Transverse colon (tissue), 4 donors: Measurements from ENCODE around the gene CYGB. TPM values are rescaled to one million over a fixed set of nuclear protein-coding genes. Genes with fewer than 3 reads are reported as not detected.

Source experiments
- DNase-seq: peaks from one replicate; pipeline ENCODE4 v3.0.0-alpha.2; 2019
- H3K27ac ChIP-seq, 4 donors: fragments of 200-600 bp; sonication (generic); 2 replicates each; pipeline ENCODE4 v1.5.1; 2016 to 2018; ENCODE audit warnings: inconsistent platforms in 4 of 4
- H3K27me3 ChIP-seq: fragments of 200-600 bp; sonication (generic); 2 replicates; pipeline ENCODE4 v1.5.1; 2017; ENCODE audit warnings: inconsistent platforms
- H3K36me3 ChIP-seq, 4 donors: fragments of 200-600 bp; sonication (generic); 2 replicates each; pipeline ENCODE4 v1.5.1; 2017 to 2019; ENCODE audit warnings: inconsistent platforms in 4 of 4
- H3K4me1 ChIP-seq, 4 donors: fragments of 200-600 bp; sonication (generic); 2 replicates each; pipeline ENCODE4 v1.5.1; 2017 to 2020; ENCODE audit warnings: inconsistent platforms in 4 of 4
- H3K4me3 ChIP-seq, 4 donors: fragments of 200-600 bp; sonication (generic); 1 replicate in 1 of 4; 2 replicates in 3 of 4; pipeline versions ENCODE4 v1.5.1 to v1.6.1; 2017 to 2019; ENCODE audit warnings: inconsistent platforms in 4 of 4
- H3K9me3 ChIP-seq, 2 donors: fragments of 200-600 bp; sonication (generic); 2 replicates each; pipeline ENCODE4 v1.5.1; 2017 to 2019; ENCODE audit warnings: inconsistent platforms in 2 of 2
- EP300 ChIP-seq: sonication (generic); formaldehyde crosslinking; IDR thresholded peaks from one replicate; pipeline ENCODE4 v1.6.1; 2017; ENCODE audit warnings: antibody characterized with exemption, low read depth
- POLR2A ChIP-seq: fragments of 450-650 bp; IDR thresholded peaks from one replicate; pipeline ENCODE4 v1.6.1; 2016; ENCODE audit warnings: antibody characterized with exemption, mild to moderate bottlenecking, moderate library complexity
- POLR2AphosphoS5 ChIP-seq, 3 donors: sonication (generic); formaldehyde crosslinking; IDR thresholded peaks; one replicate each; pipeline ENCODE4 v1.6.1; 2016; ENCODE audit warnings: antibody characterized with exemption in 3 of 3
- WGBS, 2 donors: methylation state at CpG; one replicate each; pipeline ENCODE4 v1.1.5; 2018; ENCODE audit warnings: low coverage in 1 of 2; 5-methylcytosine and 5-hydroxymethylcytosine counted together
- in situ Hi-C, 4 donors: fragments of 200-750 bp; cut with MboI; loops; one replicate each; pipeline versions ENCODE4 v1.15.0 to v1.15.1; 2017; ENCODE audit warnings: low sequenced_read_pairs in 3 of 4, low pct_ligation_motif_present in 1 of 4, low pct_unique_long_range_greater_than_20kb in 1 of 4
- intact Hi-C: fragments of 100-400 bp; cut with DNase I; formaldehyde crosslinking; loops from one replicate; pipeline ENCODE4 v1.15.1; 2023; ENCODE audit warnings: low total_unique reads
- total RNA-seq, 4 donors: library from RNA; depleted of rRNA; stranded (reverse); fragments of >200 nt; gene quantifications; one replicate each; pipeline ENCODE4 v1.1.0, GENCODE V29; 2016
- TF ChIP-seq, protein P1 (sequence below), 5 experiments: fragments of 200-600 bp in 3 of 5; fragments of 450-650 bp in 2 of 5; sonication (generic) in 3 of 5; IDR thresholded peaks; 1 replicate in 2 of 5; 2 replicates in 3 of 5; pipeline ENCODE4 v1.5.1; 2016 to 2017; ENCODE audit warnings: antibody characterized with exemption in 5 of 5, inconsistent platforms in 3 of 5, mild to moderate bottlenecking in 2 of 5, moderate library complexity in 1 of 5

Gene CYGB
- 10 to 100 TPM in 2 of 4 donors, 1 to 10 TPM in 2; 7.5 to 20.1 (median 11.3) TPM for total RNA-seq

GRCh38 chr17:76537578-76538280, at the start of gene CYGB:
TSS of gene CYGB (minus strand) at chr17:76537709. CDS start at chr17:76537542, 167 bp downstream.
- WGBS, 2 donors: 1% methylated on average over 45 of the region's 95 CpGs; no CpG with 5 or more reads in 1 of the 2 donors
- in situ Hi-C loops (loop anchor here in 1 of 4 donors (25.0 kb wide), 1 partner anchor 175 kb away; the partner anchor contains the start of gene MXRA7), intact Hi-C loops (no loop called here)
- Histone ChIP-seq H3K4me1 (peaks cover 5 to 38% (median 25%) of the 10 kb centered on the region in 4 donors), H3K9me3 (no peaks in the 10 kb centered on the region), H3K36me3 (no peaks in the 10 kb centered on the region), H3K27me3 (peaks cover 40% of the 10 kb centered on the region), H3K27ac (peak within 1 kb of the TSS; percentile 68 to 74 (median 70)), H3K4me3 (peak within 1 kb of the TSS; percentile 9 to 46 (median 21))
- TF ChIP-seq, protein P1, sequence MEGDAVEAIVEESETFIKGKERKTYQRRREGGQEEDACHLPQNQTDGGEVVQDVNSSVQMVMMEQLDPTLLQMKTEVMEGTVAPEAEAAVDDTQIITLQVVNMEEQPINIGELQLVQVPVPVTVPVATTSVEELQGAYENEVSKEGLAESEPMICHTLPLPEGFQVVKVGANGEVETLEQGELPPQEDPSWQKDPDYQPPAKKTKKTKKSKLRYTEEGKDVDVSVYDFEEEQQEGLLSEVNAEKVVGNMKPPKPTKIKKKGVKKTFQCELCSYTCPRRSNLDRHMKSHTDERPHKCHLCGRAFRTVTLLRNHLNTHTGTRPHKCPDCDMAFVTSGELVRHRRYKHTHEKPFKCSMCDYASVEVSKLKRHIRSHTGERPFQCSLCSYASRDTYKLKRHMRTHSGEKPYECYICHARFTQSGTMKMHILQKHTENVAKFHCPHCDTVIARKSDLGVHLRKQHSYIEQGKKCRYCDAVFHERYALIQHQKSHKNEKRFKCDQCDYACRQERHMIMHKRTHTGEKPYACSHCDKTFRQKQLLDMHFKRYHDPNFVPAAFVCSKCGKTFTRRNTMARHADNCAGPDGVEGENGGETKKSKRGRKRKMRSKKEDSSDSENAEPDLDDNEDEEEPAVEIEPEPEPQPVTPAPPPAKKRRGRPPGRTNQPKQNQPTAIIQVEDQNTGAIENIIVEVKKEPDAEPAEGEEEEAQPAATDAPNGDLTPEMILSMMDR (IDR thresholded peaks at IDR 0.05): no peak
- no peak for TF ChIP-seq POLR2AphosphoS5 (IDR thresholded peaks at IDR 0.05)
- no peak for TF ChIP-seq POLR2A
- no peak for TF ChIP-seq EP300
- no peak for DNase-seq

- H3K4me1 ChIP-seq: peaks cover 3 to 20% (median 18%) of the 10 kb centered on the region in 4 donors
- H3K27me3 ChIP-seq: peaks cover 55% of the 10 kb centered on the region
- no peak for DNase-seq
- no peak overlapping the region for H3K4me3 ChIP-seq
- no peaks in the 10 kb centered on the region for H3K9me3 ChIP-seq
- in situ Hi-C loops (no loop called here), intact Hi-C loops (no loop called here)
- no peaks in the 10 kb centered on the region for H3K36me3 ChIP-seq
- H3K27ac ChIP-seq: no peak overlapping the region
- 44 to 60% methylated on average over 1 to 11 of the region's 17 CpGs for WGBS, 2 donors
- no peak for TF ChIP-seq POLR2A
- no peak for TF ChIP-seq POLR2AphosphoS5 (IDR thresholded peaks at IDR 0.05)
- TF ChIP-seq, protein P1 (IDR thresholded peaks at IDR 0.05): no peak
- no peak for TF ChIP-seq EP300
Observed at GRCh38 chr17:76586741-76587487, 49.4 kb upstream of the CYGB start.

DNA sequence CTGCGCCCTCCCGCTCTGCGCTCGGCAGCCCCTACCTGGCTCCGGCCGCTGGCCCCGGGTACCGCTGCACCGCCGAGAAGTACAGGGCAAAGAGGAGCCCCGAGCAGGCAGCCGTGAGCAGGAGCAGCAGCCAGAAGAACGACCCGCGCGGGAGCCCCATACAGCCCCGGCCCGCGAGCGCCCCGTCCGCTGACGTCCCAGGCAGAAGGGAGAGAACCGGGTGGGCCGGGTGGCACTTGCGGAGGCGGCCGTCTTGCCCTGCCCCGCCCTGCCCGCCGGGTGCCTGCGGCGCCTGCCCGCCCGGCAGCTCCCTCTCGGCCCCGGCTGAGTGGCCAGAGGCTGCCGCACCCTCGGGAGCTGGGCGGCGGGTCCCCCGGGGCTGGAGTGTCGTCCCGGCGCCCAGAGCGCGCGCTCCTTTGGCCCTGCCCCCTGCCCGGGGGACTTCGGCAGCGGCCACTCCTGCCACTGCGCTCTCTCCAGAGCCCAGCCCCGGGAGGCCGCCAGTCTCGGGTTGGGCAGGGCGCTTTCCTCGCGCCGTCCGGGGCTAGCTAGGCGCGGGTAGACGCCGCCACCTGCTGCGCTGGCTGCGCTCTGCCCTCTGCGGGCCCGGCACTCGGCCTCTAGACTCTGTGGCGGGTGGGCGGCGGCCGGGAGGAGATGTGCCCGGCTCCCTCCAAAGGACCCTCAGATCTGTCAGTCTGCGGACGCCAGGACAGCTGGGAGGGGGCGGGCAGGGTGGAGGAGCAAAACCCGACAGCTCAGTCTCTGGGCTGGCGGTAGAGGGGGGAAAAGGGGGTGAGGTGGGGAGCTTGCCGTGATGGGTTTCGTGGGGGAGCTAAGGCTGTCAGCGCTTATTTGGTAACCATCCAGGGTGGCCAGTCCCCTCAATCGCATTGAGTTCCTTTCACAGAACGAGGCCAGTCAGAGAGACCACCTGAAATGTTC, 48.4 kb upstream of the CYGB start, which contains the start of gene ST6GALNAC2:
ST6GALNAC2 (minus strand) TSS at position 212 of the 945 bp plus-strand sequence; CDS start at position 160, 52 bp downstream.
- no peak for TF ChIP-seq POLR2A
- TF ChIP-seq, protein P1 (IDR thresholded peaks at IDR 0.05): peak in 4 of 5 experiments; percentile 18 to 55 (median 36)
- WGBS, 2 donors: 2% methylated on average over 56 of the region's 84 CpGs; no CpG with 5 or more reads in 1 of the 2 donors
- peaks cover 55% of the 10 kb centered on the region for H3K27me3 ChIP-seq
- peak within 1 kb of the TSS; percentile 30 to 71 (median 58) for H3K27ac ChIP-seq
- peak; percentile 71 for DNase-seq
- peak within 1 kb of the TSS; percentile 47 to 67 (median 59) for H3K4me3 ChIP-seq
- H3K9me3 ChIP-seq: no peaks in the 10 kb centered on the region
- intact Hi-C loops (no loop called here), in situ Hi-C loops (no loop called here)
- H3K36me3 ChIP-seq: no peaks in the 10 kb centered on the region
- peaks cover 3 to 20% (median 18%) of the 10 kb centered on the region in 4 donors for H3K4me1 ChIP-seq
